Suprapubic skin (tissue), 4 donors: ENCODE data around the gene OTOF. TPM values are rescaled to one million over a fixed set of nuclear protein-coding genes. Genes with fewer than 3 reads are reported as not detected.

Source experiments
- DNase-seq, 2 donors: peaks; one replicate each; pipeline ENCODE4 v3.0.0-alpha.2; 2019; ENCODE audit warnings: low spot score in 2 of 2
- H3K27ac ChIP-seq: fragments of 200-600 bp; sonication (generic); one replicate; pipeline ENCODE4 v1.5.1; 2019
- H3K27me3 ChIP-seq: fragments of 200-600 bp; sonication (generic); one replicate; pipeline ENCODE4 v1.5.1; 2019
- H3K36me3 ChIP-seq: fragments of 200-600 bp; sonication (generic); one replicate; pipeline ENCODE4 v1.5.1; 2019
- H3K4me1 ChIP-seq: fragments of 200-600 bp; sonication (generic); one replicate; pipeline ENCODE4 v1.5.1; 2019
- H3K4me3 ChIP-seq: fragments of 200-600 bp; sonication (generic); one replicate; pipeline ENCODE4 v1.5.1; 2019; ENCODE audit warnings: mild to moderate bottlenecking
- H3K9me3 ChIP-seq: fragments of 200-600 bp; sonication (generic); one replicate; pipeline ENCODE4 v1.5.1; 2019
- EP300 ChIP-seq: sonication (generic); formaldehyde crosslinking; IDR thresholded peaks from one replicate; pipeline ENCODE4 v1.6.1; 2017; ENCODE audit warnings: antibody characterized with exemption
- POLR2A ChIP-seq, 2 donors: fragments of 450-650 bp; IDR thresholded peaks; one replicate each; pipeline ENCODE4 v1.6.1; 2017; ENCODE audit warnings: antibody characterized with exemption in 2 of 2, mild to moderate bottlenecking in 2 of 2, moderate library complexity in 2 of 2
- POLR2AphosphoS5 ChIP-seq, 3 donors: sonication (generic); formaldehyde crosslinking; IDR thresholded peaks; one replicate each; pipeline ENCODE4 v1.6.1; 2017; ENCODE audit warnings: antibody characterized with exemption in 3 of 3
- WGBS: methylation state at CpG from one replicate; pipeline ENCODE4 v1.1.5; 2018; 5-methylcytosine and 5-hydroxymethylcytosine counted together
- total RNA-seq, 4 donors: library from RNA; depleted of rRNA; stranded (reverse); fragments of >200 nt; gene quantifications; one replicate each; pipeline ENCODE4 v1.1.0, GENCODE V29; 2016
- TF ChIP-seq, protein P1 (sequence below), 2 donors: fragments of 200-600 bp in 1 of 2; fragments of 450-650 bp in 1 of 2; sonication (generic) in 1 of 2; IDR thresholded peaks; one replicate each; pipeline ENCODE4 v1.5.1; 2016 to 2019; ENCODE audit warnings: antibody characterized with exemption in 2 of 2, mild to moderate bottlenecking in 1 of 2, moderate library complexity in 1 of 2

The OTOF gene
- total RNA-seq, 4 donors from 2014 or later = 0.16 to 0.39 (median 0.17) TPM; not detected in 1

- H3K27ac ChIP-seq = no peak overlapping the region
- TF ChIP-seq POLR2AphosphoS5 (IDR thresholded peaks at IDR 0.05) = no peak
- no peak for TF ChIP-seq EP300
- TF ChIP-seq, protein P1, sequence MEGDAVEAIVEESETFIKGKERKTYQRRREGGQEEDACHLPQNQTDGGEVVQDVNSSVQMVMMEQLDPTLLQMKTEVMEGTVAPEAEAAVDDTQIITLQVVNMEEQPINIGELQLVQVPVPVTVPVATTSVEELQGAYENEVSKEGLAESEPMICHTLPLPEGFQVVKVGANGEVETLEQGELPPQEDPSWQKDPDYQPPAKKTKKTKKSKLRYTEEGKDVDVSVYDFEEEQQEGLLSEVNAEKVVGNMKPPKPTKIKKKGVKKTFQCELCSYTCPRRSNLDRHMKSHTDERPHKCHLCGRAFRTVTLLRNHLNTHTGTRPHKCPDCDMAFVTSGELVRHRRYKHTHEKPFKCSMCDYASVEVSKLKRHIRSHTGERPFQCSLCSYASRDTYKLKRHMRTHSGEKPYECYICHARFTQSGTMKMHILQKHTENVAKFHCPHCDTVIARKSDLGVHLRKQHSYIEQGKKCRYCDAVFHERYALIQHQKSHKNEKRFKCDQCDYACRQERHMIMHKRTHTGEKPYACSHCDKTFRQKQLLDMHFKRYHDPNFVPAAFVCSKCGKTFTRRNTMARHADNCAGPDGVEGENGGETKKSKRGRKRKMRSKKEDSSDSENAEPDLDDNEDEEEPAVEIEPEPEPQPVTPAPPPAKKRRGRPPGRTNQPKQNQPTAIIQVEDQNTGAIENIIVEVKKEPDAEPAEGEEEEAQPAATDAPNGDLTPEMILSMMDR (IDR thresholded peaks at IDR 0.05) = no peak
- TF ChIP-seq POLR2A (IDR thresholded peaks at IDR 0.05) = no peak
- H3K9me3 ChIP-seq = no peaks in the 10 kb centered on the region
- WGBS = 96% methylated on average over 5 of the region's 20 CpGs
- H3K36me3 ChIP-seq = no peaks in the 10 kb centered on the region
- no peak overlapping the region for H3K4me3 ChIP-seq
- no peak for DNase-seq
- peaks cover 9% of the 10 kb centered on the region for H3K27me3 ChIP-seq
- no peaks in the 10 kb centered on the region for H3K4me1 ChIP-seq
Observed at GRCh38 chr2:26488463-26489212, 10.7 kb upstream of the OTOF start.

DNA sequence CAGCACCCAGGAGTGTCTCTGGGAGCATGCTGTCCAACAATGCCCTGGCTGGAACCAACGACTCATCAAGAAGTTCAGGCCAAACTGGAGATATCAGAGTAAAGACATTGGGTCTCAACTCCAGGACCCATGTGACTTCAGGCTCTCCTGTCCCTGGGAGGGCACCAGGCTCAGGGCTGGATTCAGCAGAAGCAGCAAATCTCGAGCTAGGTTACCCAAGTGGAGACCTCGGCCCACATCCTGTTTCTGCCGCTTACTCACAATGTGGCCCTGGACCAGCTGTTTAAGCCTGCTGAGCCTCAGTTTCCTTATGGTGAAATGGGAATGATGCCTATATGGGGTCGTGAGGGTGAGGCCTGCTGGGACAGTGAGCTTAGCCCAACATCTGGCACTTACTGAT, 9.3 kb upstream of the OTOF start:
- H3K9me3 ChIP-seq = no peaks in the 10 kb centered on the region
- peaks cover 6% of the 10 kb centered on the region for H3K27me3 ChIP-seq
- no peaks in the 10 kb centered on the region for H3K4me1 ChIP-seq
- 97% methylated on average over 5 of the region's 5 CpGs for WGBS
- H3K36me3 ChIP-seq = no peaks in the 10 kb centered on the region
- no peak for TF ChIP-seq POLR2A (IDR thresholded peaks at IDR 0.05)
- TF ChIP-seq EP300 = no peak
- TF ChIP-seq POLR2AphosphoS5 (IDR thresholded peaks at IDR 0.05) = no peak
- TF ChIP-seq, protein P1 (IDR thresholded peaks at IDR 0.05) = no peak
- no peak overlapping the region for H3K4me3 ChIP-seq
- H3K27ac ChIP-seq = no peak overlapping the region
- no peak for DNase-seq

DNA sequence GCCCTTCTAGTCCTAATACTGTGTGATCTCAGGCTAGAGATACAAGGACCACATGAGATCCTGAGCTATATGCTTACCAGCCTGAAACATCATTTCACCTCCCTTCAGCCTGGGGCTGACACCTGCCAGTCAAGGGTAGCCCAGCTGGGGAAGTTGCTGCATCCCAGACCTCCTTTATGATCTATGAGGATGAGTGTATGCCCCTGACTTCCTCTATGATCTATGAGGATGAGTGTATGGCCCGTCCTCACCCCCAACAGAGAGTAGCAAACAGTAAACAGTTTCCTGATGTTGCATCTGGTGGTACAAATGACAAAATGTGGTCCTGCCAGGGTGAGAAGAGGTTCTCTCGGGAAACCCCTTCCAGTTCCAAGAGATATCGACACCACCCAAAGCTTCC, 8.9 kb upstream of the OTOF start:
- no peak for DNase-seq
- H3K27me3 ChIP-seq = peaks cover 6% of the 10 kb centered on the region
- H3K9me3 ChIP-seq = no peaks in the 10 kb centered on the region
- no peaks in the 10 kb centered on the region for H3K36me3 ChIP-seq
- no peak overlapping the region for H3K4me3 ChIP-seq
- H3K4me1 ChIP-seq = no peaks in the 10 kb centered on the region
- WGBS = 84% methylated on average over 3 of the region's 3 CpGs
- TF ChIP-seq EP300 = no peak
- no peak for TF ChIP-seq POLR2A (IDR thresholded peaks at IDR 0.05)
- TF ChIP-seq POLR2AphosphoS5 (IDR thresholded peaks at IDR 0.05) = no peak
- TF ChIP-seq, protein P1 (IDR thresholded peaks at IDR 0.05) = no peak
- H3K27ac ChIP-seq = no peak overlapping the region

DNA sequence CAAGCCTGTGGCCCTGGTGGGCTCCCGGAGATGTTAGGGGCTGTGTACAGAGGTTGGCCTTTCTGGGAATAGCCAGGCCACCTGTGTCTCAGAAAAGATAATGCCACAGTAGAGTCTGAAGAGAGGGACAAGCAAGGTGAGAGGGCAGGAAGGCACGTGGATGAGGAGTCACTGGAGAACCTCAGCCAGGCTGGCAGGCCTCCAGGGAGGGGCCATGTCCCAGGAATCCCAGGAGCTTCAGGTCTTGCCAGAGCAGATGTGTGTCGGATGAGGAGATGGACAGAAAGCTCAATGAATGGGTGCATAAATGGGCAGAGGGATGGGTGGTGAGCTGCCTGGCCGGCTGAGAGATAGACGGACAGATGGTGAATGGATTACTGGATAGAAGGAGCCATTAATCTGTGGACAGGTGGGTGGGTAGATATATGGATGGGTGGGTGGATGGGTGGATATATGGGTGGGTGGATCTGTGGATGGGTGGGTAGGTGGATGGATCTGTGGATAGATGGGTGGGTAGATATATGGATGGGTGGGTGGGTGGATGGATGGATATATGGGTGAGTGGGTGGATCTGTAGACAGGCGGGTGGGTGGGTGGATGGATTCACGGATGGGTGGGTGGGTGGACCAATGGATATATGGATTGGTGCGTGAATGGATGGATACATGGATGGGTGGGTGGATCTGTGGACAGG, 7.9 kb upstream of the OTOF start:
- H3K27ac ChIP-seq = no peak overlapping the region
- DNase-seq = no peak
- H3K36me3 ChIP-seq = no peaks in the 10 kb centered on the region
- H3K4me1 ChIP-seq = no peaks in the 10 kb centered on the region
- TF ChIP-seq POLR2A (IDR thresholded peaks at IDR 0.05) (no peak), EP300 (no peak), POLR2AphosphoS5 (IDR thresholded peaks at IDR 0.05) (no peak)
- TF ChIP-seq, protein P1 (IDR thresholded peaks at IDR 0.05) = no peak
- H3K9me3 ChIP-seq = no peaks in the 10 kb centered on the region
- peaks cover 6% of the 10 kb centered on the region for H3K27me3 ChIP-seq
- 80% methylated on average over 8 of the region's 8 CpGs for WGBS
- no peak overlapping the region for H3K4me3 ChIP-seq

DNA sequence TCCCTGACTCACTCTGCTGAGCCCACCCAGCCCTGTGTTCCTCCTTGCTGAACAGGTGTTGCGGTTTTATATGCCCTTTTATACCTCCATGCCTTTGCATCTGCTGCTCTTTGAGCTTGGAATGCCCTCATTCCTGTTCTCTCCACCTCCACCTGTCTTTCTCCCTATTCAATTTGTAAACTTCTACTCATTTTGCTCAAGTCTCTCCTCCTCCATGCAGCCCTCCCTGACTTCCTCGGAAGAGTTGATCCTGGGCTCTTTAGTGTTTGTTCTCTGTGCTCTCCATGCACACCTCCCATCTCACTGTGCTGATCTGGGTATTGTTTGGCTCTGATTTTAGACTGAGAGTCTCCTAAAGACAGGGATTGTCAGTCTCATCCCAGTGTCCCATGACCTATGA, 7.2 kb upstream of the OTOF start:
- Histone ChIP-seq H3K9me3 (no peaks in the 10 kb centered on the region), H3K4me3 (no peak overlapping the region), H3K36me3 (no peaks in the 10 kb centered on the region), H3K27me3 (peaks cover 6% of the 10 kb centered on the region), H3K27ac (no peak overlapping the region), H3K4me1 (no peaks in the 10 kb centered on the region)
- no peak for DNase-seq
- WGBS = 86% methylated on average over 2 of the region's 2 CpGs
- TF ChIP-seq POLR2A (IDR thresholded peaks at IDR 0.05) (no peak), POLR2AphosphoS5 (IDR thresholded peaks at IDR 0.05) (no peak), EP300 (no peak)
